Measurements from ENCODE around the gene SF3A2. TPM values are rescaled to one million over a fixed set of nuclear protein-coding genes. Genes with fewer than 3 reads are reported as not detected.

SF3A2 gene
- total RNA-seq, 1 experiment from 2014 or later: 184 TPM

DNA sequence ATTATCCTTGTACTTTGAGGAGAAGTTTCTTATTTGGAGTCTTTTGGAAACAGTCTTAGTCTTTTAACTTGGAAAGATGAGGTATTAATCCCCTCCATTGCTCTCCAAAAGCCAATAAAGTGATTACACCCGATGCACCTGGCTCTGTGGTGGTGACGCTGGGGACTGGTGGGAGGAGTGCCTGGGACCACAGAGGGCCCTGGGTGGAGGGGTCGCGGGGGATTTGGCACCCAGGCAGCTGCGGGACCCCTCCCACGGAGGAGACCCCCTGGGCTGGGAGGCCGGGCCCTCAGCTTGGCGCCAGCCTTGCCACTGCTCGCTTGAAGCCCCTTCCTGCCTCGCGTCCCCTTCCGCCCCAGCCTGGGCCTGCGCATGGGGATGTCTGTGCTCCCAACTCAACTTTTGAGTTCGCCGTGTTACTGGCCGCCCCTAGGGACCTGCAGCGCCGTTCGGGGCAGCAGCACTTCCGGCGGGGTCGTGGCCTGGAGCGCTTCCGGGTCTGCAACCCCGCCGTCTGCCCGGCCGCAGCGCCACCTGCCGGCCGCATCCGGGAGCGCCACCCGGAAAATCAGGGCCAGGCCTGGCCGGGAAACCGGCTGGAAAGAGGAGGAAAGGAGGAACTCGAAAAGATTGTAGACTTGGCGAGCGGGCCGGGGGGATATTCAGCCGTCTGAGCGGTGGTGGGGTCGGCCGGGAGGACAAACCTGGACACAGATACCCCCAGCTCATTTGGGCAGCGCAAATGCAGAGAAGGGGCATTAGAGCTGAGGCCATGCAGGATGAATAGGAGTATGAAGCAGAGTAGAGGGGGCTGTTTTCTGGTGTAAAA lies 36.9 kb downstream of the SF3A2 start:
- Mint-ChIP-seq H3K4me3 (peak overlapping the region; percentile 59), H3K4me1 (peaks cover 23% of the 10 kb centered on the region), H3K27ac (peak overlapping the region; percentile 98), H3K9me3 (no peaks in the 10 kb centered on the region), H3K36me3 (peaks cover 8% of the 10 kb centered on the region), H3K27me3 (ENCODE audit: low read depth) (no peaks in the 10 kb centered on the region; the same call in 1 of the 2 replicates)
- CTCF ChIA-PET: interaction anchor here (0.5 to 3.0 kb wide), 11 partner anchors 12 to 127 kb away, joined by 3 to 42 read pairs (median 9); no protein-coding TSS in a partner anchor
- POLR2A ChIA-PET: no interaction called here
- DNase-seq (ENCODE audit: low spot score): peak; percentile 89
- ATAC-seq: peak; percentile 61
- TF ChIP-seq, protein P1, sequence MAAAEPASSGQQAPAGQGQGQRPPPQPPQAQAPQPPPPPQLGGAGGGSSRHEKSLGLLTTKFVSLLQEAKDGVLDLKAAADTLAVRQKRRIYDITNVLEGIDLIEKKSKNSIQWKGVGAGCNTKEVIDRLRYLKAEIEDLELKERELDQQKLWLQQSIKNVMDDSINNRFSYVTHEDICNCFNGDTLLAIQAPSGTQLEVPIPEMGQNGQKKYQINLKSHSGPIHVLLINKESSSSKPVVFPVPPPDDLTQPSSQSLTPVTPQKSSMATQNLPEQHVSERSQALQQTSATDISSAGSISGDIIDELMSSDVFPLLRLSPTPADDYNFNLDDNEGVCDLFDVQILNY (CRISPR knock-in tag; IDR thresholded peaks at IDR 0.05): peak; percentile 81
- TF ChIP-seq TP53 (CRISPR knock-in tag; IDR thresholded peaks at IDR 0.05) (no peak), EMX1 (CRISPR knock-in tag; IDR thresholded peaks at IDR 0.05) (peak; percentile 76; the same call in 1 of the 2 replicates), TEAD1 (CRISPR knock-in tag; IDR thresholded peaks at IDR 0.05) (peak; percentile 72), NFATC4 (CRISPR knock-in tag; IDR thresholded peaks at IDR 0.05) (0 out of 2 replicates have a peak, but pooled peaks have one; percentile 51), ZNF317 (CRISPR knock-in tag; IDR thresholded peaks at IDR 0.05; ENCODE audit: borderline replicate concordance, low read depth) (no peak), HMGA2 (CRISPR knock-in tag; IDR thresholded peaks at IDR 0.05) (no peak), TEAD4 (CRISPR knock-in tag; IDR thresholded peaks at IDR 0.05) (no peak), TCF7 (CRISPR knock-in tag; IDR thresholded peaks at IDR 0.05; ENCODE audit: low read depth) (no peak), ZNF396 (CRISPR knock-in tag; IDR thresholded peaks at IDR 0.05; ENCODE audit: borderline replicate concordance) (no peak), ZNF263 (CRISPR knock-in tag; IDR thresholded peaks at IDR 0.05; ENCODE audit: low read depth) (0 out of 2 replicates have a peak, but pooled peaks have one; percentile 57), SP1 (CRISPR knock-in tag; conservative IDR thresholded peaks at IDR 0.05) (peak; percentile 73; the same call in 1 of the 2 replicates), ZNF219 (CRISPR knock-in tag; IDR thresholded peaks at IDR 0.05; ENCODE audit: borderline replicate concordance) (no peak), SMAD3 (CRISPR knock-in tag; IDR thresholded peaks at IDR 0.05; ENCODE audit: borderline replicate concordance) (no peak), CBFB (CRISPR knock-in tag; IDR thresholded peaks at IDR 0.05; ENCODE audit: low read depth) (0 out of 2 replicates have a peak, but pooled peaks have one; percentile 22), MYBL2 (CRISPR knock-in tag; IDR thresholded peaks at IDR 0.05) (no peak)
- TF ChIP-seq, protein P2, sequence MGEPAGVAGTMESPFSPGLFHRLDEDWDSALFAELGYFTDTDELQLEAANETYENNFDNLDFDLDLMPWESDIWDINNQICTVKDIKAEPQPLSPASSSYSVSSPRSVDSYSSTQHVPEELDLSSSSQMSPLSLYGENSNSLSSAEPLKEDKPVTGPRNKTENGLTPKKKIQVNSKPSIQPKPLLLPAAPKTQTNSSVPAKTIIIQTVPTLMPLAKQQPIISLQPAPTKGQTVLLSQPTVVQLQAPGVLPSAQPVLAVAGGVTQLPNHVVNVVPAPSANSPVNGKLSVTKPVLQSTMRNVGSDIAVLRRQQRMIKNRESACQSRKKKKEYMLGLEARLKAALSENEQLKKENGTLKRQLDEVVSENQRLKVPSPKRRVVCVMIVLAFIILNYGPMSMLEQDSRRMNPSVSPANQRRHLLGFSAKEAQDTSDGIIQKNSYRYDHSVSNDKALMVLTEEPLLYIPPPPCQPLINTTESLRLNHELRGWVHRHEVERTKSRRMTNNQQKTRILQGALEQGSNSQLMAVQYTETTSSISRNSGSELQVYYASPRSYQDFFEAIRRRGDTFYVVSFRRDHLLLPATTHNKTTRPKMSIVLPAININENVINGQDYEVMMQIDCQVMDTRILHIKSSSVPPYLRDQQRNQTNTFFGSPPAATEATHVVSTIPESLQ (CRISPR knock-in tag; IDR thresholded peaks at IDR 0.05): 0 out of 2 replicates have a peak, but pooled peaks have one; percentile 78
- TF ChIP-seq, protein P3, sequence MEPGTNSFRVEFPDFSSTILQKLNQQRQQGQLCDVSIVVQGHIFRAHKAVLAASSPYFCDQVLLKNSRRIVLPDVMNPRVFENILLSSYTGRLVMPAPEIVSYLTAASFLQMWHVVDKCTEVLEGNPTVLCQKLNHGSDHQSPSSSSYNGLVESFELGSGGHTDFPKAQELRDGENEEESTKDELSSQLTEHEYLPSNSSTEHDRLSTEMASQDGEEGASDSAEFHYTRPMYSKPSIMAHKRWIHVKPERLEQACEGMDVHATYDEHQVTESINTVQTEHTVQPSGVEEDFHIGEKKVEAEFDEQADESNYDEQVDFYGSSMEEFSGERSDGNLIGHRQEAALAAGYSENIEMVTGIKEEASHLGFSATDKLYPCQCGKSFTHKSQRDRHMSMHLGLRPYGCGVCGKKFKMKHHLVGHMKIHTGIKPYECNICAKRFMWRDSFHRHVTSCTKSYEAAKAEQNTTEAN (CRISPR knock-in tag; IDR thresholded peaks at IDR 0.05): no peak
- TF ChIP-seq, protein P4, sequence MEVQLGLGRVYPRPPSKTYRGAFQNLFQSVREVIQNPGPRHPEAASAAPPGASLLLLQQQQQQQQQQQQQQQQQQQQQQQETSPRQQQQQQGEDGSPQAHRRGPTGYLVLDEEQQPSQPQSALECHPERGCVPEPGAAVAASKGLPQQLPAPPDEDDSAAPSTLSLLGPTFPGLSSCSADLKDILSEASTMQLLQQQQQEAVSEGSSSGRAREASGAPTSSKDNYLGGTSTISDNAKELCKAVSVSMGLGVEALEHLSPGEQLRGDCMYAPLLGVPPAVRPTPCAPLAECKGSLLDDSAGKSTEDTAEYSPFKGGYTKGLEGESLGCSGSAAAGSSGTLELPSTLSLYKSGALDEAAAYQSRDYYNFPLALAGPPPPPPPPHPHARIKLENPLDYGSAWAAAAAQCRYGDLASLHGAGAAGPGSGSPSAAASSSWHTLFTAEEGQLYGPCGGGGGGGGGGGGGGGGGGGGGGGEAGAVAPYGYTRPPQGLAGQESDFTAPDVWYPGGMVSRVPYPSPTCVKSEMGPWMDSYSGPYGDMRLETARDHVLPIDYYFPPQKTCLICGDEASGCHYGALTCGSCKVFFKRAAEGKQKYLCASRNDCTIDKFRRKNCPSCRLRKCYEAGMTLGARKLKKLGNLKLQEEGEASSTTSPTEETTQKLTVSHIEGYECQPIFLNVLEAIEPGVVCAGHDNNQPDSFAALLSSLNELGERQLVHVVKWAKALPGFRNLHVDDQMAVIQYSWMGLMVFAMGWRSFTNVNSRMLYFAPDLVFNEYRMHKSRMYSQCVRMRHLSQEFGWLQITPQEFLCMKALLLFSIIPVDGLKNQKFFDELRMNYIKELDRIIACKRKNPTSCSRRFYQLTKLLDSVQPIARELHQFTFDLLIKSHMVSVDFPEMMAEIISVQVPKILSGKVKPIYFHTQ (CRISPR knock-in tag; IDR thresholded peaks at IDR 0.05): no peak
- TF ChIP-seq, protein P5, sequence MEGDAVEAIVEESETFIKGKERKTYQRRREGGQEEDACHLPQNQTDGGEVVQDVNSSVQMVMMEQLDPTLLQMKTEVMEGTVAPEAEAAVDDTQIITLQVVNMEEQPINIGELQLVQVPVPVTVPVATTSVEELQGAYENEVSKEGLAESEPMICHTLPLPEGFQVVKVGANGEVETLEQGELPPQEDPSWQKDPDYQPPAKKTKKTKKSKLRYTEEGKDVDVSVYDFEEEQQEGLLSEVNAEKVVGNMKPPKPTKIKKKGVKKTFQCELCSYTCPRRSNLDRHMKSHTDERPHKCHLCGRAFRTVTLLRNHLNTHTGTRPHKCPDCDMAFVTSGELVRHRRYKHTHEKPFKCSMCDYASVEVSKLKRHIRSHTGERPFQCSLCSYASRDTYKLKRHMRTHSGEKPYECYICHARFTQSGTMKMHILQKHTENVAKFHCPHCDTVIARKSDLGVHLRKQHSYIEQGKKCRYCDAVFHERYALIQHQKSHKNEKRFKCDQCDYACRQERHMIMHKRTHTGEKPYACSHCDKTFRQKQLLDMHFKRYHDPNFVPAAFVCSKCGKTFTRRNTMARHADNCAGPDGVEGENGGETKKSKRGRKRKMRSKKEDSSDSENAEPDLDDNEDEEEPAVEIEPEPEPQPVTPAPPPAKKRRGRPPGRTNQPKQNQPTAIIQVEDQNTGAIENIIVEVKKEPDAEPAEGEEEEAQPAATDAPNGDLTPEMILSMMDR (IDR thresholded peaks at IDR 0.05): peak; percentile 95
- TF ChIP-seq, protein P6, sequence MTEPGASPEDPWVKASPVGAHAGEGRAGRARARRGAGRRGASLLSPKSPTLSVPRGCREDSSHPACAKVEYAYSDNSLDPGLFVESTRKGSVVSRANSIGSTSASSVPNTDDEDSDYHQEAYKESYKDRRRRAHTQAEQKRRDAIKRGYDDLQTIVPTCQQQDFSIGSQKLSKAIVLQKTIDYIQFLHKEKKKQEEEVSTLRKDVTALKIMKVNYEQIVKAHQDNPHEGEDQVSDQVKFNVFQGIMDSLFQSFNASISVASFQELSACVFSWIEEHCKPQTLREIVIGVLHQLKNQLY (CRISPR knock-in tag; IDR thresholded peaks at IDR 0.05): no peak
- TF ChIP-seq, protein P7, sequence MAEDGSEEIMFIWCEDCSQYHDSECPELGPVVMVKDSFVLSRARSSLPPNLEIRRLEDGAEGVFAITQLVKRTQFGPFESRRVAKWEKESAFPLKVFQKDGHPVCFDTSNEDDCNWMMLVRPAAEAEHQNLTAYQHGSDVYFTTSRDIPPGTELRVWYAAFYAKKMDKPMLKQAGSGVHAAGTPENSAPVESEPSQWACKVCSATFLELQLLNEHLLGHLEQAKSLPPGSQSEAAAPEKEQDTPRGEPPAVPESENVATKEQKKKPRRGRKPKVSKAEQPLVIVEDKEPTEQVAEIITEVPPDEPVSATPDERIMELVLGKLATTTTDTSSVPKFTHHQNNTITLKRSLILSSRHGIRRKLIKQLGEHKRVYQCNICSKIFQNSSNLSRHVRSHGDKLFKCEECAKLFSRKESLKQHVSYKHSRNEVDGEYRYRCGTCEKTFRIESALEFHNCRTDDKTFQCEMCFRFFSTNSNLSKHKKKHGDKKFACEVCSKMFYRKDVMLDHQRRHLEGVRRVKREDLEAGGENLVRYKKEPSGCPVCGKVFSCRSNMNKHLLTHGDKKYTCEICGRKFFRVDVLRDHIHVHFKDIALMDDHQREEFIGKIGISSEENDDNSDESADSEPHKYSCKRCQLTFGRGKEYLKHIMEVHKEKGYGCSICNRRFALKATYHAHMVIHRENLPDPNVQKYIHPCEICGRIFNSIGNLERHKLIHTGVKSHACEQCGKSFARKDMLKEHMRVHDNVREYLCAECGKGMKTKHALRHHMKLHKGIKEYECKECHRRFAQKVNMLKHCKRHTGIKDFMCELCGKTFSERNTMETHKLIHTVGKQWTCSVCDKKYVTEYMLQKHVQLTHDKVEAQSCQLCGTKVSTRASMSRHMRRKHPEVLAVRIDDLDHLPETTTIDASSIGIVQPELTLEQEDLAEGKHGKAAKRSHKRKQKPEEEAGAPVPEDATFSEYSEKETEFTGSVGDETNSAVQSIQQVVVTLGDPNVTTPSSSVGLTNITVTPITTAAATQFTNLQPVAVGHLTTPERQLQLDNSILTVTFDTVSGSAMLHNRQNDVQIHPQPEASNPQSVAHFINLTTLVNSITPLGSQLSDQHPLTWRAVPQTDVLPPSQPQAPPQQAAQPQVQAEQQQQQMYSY (CRISPR knock-in tag; IDR thresholded peaks at IDR 0.05): no peak
